Measurements from ENCODE around the gene ACTR5.

Gene ACTR5

DNA sequence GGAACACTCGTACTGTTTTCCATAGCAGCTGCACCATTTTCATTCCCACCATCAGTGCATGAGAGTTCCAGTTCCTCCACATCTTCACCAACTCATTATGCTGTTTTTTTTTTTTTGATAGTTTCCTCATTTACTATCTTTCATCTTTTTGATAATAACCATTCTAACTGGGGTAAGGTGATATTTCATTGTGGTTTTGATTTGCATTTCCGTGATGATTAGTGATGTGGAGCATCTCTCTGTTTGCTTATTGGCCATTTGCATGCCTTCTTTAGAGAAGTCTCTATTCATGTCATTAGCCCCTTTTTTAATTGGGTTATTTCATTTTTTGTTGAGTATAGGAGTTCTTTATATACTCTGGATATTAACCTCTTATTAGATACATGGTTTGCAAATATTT is 25.9 kb downstream of the ACTR5 start:
- TF ChIP-seq, protein P1, sequence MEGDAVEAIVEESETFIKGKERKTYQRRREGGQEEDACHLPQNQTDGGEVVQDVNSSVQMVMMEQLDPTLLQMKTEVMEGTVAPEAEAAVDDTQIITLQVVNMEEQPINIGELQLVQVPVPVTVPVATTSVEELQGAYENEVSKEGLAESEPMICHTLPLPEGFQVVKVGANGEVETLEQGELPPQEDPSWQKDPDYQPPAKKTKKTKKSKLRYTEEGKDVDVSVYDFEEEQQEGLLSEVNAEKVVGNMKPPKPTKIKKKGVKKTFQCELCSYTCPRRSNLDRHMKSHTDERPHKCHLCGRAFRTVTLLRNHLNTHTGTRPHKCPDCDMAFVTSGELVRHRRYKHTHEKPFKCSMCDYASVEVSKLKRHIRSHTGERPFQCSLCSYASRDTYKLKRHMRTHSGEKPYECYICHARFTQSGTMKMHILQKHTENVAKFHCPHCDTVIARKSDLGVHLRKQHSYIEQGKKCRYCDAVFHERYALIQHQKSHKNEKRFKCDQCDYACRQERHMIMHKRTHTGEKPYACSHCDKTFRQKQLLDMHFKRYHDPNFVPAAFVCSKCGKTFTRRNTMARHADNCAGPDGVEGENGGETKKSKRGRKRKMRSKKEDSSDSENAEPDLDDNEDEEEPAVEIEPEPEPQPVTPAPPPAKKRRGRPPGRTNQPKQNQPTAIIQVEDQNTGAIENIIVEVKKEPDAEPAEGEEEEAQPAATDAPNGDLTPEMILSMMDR (IDR thresholded peaks at IDR 0.05; ENCODE audit: borderline replicate concordance, insufficient read depth, low read depth, low read length): no peak
- H3K4me3 ChIP-seq (ENCODE audit: low read depth, low read length): no peak overlapping the region

DNA sequence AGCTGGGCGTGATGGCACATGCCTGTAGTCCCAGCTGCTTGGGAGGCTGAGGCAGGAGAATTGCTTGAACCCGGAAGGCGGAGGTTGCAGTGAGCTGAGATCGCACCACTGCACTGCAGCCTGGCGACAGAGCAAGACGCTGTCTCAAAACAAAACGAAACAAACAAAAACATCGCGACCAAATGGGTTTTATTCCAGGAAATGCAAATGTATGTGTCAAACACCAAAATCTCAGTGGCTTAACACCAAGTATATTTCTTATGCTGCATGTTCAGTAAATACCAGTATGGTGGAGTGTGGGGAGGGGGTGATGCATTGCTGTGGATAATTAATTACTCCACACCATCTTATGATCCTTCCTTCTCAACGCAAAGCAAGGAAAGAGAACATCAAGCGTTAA is 28.1 kb downstream of the ACTR5 start:
- TF ChIP-seq, protein P1 (IDR thresholded peaks at IDR 0.05; ENCODE audit: borderline replicate concordance, insufficient read depth, low read depth, low read length): no peak
- no peak overlapping the region for H3K4me3 ChIP-seq (ENCODE audit: low read depth, low read length)

DNA sequence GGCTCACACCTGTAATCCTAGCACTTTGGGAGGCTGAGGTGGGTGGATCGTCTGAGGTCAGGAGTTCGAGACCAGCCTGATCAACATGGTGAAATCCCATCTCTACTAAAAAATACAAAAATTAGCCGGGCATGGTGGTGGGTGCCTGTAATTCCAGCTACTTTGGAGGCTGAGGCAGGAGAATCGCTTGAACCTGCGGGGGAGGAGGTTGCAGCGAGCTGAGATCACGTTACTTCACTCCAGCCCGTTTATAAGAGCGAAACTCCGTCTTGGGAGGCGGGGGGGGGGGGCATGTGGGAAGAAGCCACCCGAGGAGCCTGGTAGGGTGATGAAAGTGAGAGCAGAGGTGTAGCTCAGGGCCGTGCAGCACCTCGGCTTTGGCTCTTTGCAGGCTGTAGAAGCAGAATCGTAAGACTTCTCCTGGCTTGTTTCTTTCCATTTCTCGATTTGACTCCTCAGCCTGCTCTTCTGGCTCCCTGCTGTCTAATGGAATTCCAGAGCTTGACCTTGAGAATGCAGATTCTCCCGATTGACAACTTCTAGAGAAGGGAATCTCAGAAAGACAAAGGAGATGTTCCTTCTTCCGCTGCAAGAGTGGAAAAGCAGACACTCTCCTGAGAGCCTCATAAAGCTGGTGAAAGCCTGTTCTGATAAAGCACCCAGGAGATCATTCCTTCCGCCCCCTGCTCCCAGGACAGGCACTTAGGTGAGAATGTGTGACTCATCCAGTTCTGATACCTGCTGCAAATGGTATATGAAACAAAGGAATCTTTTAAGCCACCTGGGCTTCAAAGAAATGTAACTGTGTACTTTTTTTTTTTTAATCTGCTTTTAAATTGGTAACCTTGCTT is 31.2 kb downstream of the ACTR5 start:
- H3K4me3 ChIP-seq (ENCODE audit: low read depth, low read length): no peak overlapping the region
- TF ChIP-seq, protein P1 (IDR thresholded peaks at IDR 0.05; ENCODE audit: borderline replicate concordance, insufficient read depth, low read depth, low read length): no peak

DNA sequence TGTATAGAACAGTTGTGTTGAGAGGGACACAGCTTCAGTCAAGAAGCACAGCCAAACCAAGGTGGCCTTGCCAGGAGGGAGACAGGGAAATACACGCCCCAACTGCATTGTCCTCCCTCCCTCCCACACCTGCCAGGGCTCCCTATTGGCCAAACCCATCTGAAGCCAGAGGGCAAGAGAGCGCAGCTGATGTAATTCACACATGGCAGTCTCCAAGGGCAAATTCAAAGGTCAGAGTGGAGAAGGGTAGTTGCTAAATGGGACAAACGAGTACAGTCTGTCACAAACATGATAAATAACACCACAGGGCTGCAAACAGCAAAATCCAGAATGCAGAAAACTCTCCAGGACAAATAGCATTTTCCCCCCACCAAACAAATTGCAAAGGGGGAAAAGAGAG is 34.0 kb downstream of the ACTR5 start:
- H3K4me3 ChIP-seq (ENCODE audit: low read depth, low read length): no peak overlapping the region
- TF ChIP-seq, protein P1 (IDR thresholded peaks at IDR 0.05; ENCODE audit: borderline replicate concordance, insufficient read depth, low read depth, low read length): no peak

DNA sequence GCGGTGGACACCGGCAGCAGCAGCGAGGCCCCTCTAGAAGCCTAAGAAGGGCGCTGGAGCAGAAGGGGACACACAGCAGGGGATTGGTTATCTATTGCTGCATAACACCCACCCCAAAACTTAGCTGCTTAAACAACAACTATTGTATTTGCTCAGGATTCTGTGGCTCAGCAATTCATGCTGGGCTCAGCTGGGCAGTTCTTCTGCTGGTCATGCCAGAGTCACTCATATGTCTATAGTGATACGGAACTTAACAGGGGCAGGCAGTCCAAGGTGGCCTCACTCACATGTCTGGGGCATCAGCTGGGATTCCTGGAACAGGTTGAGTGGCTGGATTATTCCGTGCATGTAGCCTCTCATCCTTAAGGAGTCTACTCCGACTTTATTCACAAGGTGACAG is 39.6 kb downstream of the ACTR5 start:
- no peak overlapping the region for H3K4me3 ChIP-seq (ENCODE audit: low read depth, low read length)
- TF ChIP-seq, protein P1 (IDR thresholded peaks at IDR 0.05; ENCODE audit: borderline replicate concordance, insufficient read depth, low read depth, low read length): no peak

DNA sequence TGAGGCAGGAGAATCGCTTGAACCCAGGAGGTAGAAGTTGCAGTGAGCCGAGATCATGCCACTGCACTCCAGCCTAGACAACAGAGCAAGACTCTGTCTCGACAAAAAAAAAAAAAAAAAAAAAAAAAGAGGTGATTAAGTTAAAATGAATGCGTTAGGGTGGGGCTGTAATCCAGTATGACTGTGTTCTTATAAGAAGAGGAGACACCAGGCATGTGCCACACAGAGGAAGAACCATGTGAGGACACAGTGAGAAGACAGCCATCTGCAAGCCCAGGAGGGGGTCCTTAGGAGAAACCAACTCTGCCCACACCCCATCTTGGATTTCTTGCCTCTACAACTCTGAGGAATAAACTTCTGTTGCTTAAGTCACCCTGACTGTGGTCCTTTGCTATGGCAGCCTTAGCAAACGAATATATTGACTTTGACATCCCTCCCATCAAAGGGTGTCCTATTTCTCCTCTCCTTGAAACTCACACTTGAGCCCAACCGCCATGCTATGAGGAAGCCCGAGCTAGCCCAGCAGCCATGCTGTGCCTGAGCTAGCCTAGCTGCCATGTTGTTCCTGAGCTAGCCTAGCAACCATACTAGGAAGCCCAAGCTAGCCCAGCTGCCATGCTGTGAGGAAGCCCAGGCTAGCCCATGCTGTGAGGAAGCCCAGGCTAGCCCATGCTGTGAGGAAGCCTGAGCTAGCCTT is 41.4 kb downstream of the ACTR5 start:
- no peak overlapping the region for H3K4me3 ChIP-seq (ENCODE audit: low read depth, low read length)
- TF ChIP-seq, protein P1 (IDR thresholded peaks at IDR 0.05; ENCODE audit: borderline replicate concordance, insufficient read depth, low read depth, low read length): no peak

Data from GM12875 (cell line).